GM21786 (cell line): ENCODE results near the gene HTR2A.

ENCODE experiments used
- ATAC-seq: cut with Tn5 transposase; IDR thresholded peaks from one replicate; pipeline ENCODE4 v1.9.1; 2021; ENCODE audit not compliant: unreplicated experiment

The HTR2A gene

DNA sequence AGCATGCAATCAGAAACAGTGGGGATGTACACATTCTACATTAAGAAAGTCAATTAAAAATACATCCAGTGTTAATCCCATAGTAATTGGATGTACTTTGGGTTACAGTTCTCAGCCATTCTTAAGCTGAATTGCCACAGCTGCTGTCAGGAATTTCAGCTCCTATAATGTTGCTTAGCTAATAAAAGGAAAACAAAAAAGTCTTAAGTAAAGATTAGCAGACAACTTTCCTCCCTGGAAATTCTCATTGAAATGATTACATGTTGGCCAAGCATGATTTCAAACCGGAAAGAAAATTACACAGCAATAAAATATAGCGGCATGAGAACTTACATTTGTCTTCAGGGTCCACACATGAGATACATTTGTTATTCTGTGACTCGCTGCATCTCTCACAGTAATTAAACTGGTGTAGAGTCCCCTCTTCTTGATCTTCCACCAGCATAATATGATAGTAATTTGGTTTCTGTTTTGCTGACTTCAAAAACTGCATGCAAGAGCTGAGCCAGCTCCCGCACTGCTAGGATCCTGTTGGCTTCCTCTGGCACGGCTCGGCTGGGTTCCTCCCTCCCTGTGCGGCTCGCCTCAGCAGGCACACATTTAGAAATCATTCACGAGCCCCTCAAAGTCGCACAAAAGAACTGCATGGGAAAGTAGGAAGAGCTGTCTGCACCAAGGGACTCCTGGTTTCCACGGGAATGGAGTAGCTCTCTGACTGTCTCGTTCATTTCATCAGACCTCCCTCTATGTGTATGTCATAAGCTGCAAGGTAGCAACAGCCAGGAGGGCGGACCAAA lies at the start of gene HTR2A:
Gene HTR2A, minus strand, starts transcription at position 713 of the 797 bp plus-strand sequence. CDS start 1,147 bp downstream, outside the sequence.
- ATAC-seq: no peak

DNA sequence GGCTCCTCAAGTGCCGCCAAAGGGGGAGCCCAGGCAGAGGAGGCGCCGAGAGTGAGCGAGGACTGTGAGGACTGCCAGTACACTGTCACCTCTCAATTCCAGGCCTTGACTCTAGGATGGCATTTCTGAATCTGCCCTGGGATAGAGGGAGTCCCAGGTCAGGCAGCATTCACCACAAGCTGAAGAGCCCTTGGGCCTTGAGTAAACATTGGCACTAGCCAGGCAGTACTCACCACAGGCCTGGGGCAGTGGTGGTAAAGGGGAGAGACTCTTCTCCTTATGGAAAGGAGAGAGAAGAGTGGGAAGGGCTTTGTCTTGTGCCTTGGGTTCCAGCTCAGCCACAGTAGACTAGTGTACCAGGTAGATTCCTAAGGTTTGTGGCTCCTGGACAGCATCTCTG lies 39.7 kb upstream of the HTR2A start:
- no peak for ATAC-seq

DNA sequence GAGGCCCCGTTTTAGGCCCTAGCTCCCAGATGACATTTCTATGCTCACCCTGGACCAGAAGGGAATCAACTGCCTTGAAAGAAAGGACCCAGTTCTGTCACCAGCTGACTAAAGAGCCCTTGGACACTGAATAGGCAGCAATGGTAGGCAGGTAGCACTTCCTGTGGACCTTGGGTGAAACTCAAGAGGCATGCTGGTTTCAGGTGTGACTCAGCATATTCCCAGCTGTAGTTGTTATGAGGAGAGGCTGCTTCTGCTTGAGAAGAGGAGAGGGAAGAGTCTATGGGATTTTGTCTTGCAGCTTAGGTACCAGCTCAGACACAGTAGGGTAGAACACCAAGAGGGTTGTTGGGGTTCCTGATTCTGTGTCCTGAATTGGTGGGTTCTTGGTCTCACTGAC lies 37.9 kb upstream of the HTR2A start:
- ATAC-seq: no peak

DNA sequence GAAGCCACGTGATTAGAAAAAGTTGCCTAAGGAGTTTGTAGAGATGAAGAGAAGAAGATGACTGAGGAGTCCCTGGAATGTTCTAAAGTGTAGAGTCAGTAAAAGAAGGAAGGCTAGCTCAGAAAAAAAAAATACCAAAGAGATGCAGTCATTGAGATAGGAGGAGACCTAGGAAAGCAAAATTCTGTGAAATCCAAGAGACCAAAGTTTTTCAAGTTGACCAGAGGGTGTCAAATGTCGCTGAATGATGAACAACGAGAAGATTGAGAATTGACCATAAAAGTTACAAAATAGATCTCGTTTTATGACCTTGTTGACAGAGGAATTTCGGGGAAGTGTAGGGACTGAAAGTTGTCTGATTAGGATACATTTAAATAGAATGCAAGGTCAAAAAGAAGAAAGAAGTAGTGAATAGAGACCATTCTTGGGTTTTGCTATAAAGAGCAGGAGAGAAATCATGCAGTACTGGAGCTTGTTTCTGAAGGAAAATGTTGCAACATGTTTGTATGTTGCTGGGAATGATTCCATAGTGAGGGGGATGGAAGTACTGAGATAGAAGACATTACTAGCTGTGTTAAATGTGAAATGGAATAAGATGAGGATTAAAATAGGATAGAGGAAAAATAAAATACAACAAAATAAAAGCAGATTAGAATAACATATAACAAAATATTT lies 30.2 kb upstream of the HTR2A start:
- no peak for ATAC-seq

DNA sequence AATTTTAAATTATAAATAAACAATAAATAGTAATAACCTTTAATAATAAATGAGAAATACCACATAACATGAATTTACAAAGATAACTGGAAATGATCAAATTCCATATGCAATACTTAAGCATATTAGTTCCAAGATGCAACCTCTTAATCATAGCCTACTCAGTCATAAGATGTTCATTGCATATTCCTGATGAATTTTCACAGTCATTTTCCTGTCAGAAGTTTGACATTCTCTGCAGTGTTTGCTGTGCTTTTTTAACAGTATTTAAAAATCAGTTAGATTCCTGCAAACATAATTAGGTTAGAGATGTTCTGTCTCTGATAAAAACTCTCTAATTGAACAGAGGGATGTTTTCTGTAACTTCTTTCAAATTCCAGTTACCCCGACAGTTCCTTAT lies 28.6 kb upstream of the HTR2A start:
- ATAC-seq: no peak

DNA sequence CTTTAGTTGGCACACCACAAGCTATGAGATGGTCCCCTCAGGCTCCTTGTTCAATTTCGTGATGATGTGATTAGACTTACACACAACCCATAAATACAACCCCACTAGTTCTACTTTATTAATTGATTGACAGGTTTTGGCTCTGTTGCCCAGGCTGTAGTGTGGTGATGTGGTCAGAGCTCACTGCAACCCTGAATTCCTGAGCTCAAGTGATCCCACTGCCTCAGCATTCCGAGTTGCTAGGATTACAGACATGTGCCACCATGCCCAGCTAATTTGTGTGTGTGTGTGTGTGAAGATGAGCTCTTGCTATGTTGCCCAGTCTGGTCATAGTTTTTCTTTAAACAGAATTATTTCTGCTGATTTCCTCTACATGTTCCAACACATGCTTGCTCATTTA lies 17.5 kb upstream of the HTR2A start:
- no peak for ATAC-seq

DNA sequence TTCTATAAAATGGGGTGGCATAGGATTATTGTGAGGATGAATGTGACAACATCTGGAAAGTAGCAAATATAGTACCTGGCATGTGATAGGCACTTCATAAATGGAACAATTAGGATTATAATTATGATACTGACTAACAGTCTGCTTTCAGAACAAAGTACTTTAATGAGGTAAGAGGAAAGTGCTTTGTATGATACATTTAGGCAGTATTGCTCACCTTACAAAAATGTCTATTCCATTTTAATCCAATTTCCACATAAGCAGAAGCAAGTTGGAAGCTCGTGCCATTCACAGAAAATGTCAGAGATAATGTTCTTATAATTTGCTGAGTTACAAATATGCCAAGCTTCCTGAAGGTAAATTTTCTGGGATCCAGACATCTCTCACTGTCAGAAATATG lies 16.9 kb upstream of the HTR2A start:
- ATAC-seq: no peak

DNA sequence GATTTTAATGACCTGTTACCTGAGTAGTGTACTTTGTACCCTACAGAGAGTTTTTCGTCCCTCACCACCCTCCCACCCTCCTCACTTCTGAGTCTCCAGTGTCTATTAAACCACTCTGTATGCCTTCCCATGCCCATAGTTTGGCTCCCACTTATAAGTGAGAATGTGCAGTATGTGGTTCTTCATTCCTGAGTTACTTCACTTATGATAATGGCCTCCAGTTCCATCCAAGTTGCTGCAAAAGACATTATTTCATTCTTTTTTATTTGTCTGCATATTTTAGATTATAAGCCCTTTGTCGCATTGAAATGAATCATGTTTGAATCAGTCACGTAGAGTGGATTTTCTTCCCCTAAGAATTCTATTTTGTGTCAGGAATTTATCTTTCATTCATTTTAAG lies 12.2 kb upstream of the HTR2A start:
- ATAC-seq: no peak

DNA sequence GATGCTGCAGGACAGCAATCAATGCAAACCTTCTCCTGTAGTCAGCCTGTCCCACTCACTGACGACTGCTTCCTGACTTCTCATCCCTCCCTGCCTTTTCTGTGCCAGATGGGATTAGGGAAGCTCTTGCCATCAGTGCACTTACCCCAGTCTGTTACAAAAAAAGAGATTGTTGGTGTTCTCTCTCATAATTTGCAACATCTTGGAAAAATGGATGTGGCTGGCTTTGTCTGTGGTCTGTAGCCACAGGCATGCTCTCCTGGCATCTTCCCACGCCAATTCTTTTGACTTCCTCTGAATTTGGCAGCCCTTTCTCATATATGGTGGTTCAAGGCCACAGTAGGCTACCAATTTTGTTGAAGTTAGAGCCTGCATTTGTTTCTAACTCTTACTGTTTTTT lies 11.6 kb upstream of the HTR2A start:
- ATAC-seq: no peak

DNA sequence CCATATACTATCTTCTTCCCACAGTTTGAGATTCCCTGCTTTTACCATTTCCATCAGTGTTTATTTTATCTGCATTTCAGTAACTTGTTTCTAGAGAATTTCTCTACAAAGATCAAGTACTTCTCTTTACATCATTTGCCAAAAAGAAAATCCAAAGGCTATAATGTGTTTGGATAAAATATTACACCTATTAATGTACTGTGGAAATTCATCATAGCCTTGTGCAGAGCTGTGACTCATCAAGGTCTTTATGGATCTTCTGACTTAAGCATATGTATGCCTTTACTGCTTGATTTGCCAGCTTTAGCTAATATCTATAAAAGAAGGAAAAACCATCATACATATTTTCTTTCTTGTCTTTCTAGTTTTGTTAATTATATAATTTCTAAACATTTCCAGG lies 9.6 kb upstream of the HTR2A start:
- ATAC-seq: no peak

DNA sequence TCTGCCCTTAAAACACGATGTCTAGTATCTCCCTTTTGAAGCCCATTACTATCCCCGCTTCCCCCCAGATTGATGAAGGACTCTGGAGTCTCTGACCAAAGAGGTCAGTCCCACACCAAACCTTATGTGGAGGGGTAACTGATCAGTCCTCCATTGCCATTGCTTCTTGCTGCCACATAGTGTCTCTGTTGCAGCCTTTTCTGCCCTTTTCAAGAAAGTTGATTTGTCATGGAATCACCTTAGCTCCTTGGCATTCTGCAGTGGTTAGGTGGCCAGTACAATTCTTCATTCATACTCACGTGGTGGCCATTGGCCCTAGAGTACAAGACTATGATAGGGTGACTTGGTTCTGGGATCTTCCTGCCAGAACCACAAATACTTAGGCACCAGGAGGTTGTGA lies 8.4 kb upstream of the HTR2A start:
- no peak for ATAC-seq

DNA sequence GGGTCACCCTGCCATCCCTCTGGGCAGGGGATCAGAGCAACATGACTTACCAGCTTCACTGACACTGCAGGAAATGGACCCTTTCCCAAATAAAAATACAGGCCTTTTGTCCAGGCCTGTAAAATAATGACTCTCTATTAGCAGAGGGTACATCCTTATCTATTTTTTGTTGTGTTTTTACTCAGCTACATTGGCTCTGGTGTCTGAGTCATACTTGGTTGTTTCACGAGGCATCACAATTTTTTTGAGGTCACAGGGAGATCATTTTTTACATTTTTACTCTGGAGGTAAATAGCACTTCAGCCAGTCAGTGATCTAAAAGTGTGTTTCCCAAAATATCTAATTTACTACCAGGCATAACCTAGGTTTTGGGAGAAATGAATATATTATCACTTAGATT lies 6.9 kb upstream of the HTR2A start:
- no peak for ATAC-seq

DNA sequence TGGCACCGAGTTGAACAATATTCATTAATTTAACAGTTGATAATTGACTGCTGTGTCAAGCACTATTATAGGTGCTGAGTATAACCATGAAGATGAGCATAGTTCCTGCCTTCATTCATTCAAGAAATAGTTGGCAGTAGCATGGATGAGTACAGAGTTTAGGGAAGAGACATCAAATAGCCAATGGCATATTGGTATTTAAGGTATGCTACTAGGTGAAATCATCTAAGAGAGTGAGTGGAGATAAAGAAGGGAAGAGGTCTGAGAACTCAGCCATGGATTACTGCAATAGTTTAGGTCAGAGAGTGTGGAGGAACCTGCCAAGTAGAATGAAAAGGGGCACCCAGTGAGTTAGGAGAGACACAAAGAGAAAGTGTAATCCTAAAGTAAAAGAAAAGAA lies 4.9 kb upstream of the HTR2A start:
- no peak for ATAC-seq

DNA sequence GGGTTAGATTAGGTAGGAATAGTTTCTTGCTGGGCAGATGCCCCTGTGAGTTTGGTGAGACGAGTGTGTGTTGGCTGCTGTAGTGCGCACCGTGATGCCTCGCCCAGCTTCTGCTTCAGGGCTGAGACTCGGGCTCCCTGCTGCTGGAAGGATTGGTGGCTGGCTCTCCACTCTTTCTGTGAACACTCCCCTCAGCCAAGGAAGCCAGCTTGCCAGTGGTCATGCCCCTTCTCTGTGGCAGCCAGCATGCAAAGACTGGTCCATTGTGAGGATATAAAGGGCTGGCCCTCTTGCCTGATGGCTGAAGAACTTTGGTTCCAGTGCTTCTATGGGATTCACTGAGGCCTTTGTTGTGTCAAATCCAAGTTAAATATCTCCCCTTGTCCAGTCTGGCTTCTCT lies 2.9 kb upstream of the HTR2A start:
- ATAC-seq: no peak

DNA sequence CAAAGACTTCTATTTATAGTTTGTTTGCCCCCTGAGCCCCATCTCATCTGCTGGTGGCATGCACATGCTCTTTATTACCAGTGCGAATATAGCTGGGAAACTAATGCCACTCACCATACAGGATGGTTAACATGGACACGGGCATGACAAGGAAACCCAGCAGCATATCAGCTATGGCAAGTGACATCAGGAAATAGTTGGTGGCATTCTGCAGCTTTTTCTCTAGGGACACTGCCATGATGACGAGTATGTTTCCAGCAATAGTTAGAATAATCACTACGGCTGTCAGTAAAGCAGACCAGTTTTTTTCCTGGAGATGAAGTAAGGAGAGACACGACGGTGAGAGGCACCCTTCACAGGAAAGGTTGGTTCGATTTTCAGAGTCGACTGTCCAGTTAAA lies 1.5 kb downstream of the HTR2A start:
- no peak for ATAC-seq

DNA sequence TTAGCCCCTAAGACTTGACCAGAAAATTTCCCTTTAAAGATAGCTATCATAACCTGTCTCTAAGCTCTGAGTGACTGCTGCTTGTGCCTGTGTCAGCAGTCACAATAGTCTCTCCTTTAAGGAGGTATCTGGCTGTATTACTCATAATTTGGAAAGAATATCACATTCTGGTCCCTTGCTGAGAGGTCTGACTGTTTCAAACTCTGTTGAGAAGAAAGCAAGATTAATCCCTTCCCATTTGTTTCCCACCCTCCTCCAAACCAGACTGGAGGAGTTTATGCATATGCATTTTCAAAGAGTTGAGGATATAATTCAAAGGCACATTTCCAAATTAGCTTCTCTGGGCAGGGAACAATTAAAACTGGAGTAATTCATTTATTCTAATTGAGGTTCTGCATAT lies 2.3 kb downstream of the HTR2A start:
- no peak for ATAC-seq

DNA sequence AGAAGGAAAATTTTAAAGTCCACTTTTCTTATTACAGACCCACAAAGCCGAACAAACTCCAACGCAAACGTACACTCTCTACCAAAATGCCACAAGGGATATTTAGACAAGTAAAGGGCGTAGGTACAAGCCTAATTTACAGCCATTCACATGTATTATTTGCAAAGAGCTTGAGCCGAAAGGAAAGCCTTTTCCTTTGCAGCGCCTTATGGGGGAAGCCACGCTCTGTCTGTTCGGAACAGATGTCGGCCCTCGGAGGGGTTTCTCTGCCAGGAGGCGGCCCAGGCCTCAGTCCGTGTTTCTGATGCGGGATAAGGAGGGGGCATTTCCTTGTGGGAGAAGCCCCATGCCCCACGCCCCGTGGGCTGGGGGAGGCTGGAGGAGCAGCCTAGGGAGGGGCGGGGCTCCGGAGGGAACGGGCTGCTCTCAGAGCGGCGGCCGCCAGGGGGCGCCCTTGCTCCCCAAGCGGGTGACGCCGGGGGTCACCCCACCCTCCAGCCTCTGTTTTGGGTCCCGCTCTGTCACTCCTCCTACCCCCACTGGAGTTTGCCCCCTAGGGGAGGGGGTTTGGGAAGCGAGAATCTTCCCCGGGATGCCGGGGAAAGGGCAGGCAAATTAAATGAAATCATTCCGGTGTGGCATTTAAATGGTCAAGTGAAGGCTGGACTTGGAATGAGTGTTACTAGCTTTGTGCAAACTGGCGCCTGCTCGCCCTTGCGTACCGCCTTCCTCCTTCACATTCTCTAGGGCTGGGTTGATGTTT lies 2.9 kb downstream of the HTR2A start:
- ATAC-seq: peak; percentile 84

DNA sequence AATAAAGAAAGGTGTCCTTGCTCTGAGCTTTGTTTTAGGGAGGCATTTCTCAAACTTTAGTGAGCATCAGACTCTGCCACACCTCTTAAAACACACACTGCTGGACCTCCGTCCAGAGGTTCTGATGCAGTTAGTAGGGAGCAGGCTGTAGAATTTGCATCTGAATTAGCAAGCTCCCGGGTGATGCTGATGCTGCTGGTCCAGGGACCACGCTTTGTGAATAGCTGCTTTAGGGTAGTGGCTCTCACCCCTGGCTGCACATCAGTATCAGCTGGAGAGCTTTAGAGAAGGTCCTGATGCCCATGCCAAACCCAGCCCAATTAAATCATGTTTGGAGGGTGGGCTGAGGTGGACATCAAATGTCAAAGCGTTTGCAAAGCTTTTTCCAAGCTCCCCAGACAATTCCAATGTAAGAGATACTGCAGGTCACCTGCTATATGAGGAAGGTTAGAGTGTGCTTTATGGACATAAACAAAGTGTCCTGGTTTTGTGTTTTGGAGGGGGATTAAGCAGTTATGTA lies 3.6 kb downstream of the HTR2A start:
- ATAC-seq: no peak

DNA sequence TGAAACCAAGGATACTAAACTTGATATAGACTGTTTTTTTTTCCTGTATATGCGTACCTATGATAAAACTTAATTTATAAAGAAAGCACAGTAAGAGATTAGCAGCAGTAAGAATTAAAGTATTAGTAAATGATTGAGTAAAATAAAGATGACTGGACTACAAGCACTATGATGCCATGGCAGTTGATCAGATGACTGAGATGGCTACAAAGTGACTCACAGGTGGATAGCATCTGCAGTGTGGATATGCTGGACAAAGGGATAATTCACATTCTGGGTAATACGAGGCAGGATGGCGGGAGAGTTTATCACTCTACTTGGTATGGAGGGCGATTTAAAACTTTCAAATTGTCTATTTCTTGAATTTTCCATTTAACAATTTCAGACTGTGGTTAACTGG lies 11.8 kb downstream of the HTR2A start:
- no peak for ATAC-seq

DNA sequence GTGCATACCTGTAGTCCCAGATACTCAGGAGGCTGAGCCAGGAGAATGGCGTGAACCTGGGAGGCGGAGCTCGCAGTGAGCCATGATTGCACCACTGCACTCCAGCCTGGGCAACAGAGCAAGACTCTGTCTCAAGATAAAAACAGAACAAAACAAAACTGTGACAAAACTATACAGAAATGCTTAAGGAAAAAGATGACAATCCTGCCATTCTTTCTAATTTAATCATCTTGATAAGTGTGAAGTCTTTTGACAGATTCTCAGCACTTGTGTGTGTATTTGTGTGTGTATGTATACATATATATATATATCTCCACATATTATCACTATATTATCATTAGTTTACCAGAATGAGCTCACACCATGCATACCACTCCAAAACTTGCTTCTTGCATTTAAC lies 12.3 kb downstream of the HTR2A start:
- no peak for ATAC-seq

DNA sequence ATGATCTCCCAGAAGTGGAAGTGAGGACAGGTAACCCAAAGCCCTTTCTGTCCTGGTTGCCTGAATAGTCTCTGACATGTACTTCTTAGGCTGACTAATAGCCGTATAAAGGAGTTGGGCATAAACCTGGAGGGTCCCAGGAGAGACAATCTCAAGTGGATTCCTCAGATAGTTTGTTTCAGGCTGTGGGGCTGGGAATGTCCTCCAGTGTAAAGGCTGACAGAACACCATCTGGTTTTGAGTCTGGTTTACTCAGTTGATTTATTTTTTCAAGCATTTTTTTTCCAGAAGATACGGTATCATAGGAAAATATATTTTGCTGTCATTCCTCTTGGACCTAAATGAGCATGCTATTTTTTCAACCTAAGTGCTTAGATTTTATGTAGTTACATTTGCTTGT lies 15.2 kb downstream of the HTR2A start:
- no peak for ATAC-seq

DNA sequence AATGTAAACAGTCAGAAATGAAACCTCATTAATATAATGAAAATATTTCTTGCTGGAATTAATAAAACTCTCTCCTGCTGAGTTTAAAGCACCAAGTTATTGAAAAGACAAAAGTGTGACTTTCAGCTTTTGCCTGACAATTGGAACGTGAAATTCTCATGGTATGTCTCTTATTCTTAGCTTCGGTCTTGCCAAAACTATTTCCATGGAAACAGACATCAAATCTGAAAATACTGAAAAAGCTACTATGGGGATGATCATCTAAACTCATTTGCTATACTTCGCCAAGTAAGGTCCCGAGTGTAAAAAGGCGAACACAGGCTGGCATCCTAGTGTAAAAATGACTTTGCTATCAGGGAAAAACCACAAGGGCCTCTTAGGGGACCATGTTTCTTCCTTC lies 22.8 kb downstream of the HTR2A start:
- no peak for ATAC-seq
